Panc1 (cell line): ENCODE data around the gene FGD3.

Experiments
- POLR2AphosphoS5 ChIP-seq: IDR thresholded peaks from 2 replicates; pipeline ENCODE4 v1.6.1; 2012; ENCODE audit warnings: mild to moderate bottlenecking, low read depth, low read length, moderate library complexity
- TF ChIP-seq, protein P1 (sequence below): fragments of 450-650 bp; IDR thresholded peaks from 2 replicates; pipeline ENCODE4 v1.5.1; 2017; ENCODE audit warnings: mild to moderate bottlenecking

DNA sequence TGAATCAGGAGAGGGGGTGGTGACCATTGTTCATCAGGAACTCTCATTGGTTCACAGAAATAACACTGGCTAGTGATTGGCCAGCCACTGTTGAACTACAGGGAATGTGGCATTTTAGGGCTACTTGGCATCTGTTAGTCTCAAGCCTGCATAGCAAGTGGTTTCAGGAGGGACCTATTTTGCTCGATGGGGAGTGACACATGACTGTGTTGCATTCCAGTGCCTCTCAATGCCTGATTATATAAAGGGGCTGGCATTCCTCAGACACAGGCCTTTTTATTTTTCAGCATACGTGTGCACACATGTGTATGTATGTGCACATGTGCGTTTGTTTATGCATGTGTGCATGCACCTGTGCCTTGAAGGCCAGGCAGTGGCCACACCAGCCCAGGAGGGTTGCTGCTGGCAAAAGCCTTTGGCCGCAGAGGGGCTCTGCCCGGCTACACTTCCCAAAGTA lies 23.2 kb downstream of the FGD3 start:
- TF ChIP-seq, protein P1, sequence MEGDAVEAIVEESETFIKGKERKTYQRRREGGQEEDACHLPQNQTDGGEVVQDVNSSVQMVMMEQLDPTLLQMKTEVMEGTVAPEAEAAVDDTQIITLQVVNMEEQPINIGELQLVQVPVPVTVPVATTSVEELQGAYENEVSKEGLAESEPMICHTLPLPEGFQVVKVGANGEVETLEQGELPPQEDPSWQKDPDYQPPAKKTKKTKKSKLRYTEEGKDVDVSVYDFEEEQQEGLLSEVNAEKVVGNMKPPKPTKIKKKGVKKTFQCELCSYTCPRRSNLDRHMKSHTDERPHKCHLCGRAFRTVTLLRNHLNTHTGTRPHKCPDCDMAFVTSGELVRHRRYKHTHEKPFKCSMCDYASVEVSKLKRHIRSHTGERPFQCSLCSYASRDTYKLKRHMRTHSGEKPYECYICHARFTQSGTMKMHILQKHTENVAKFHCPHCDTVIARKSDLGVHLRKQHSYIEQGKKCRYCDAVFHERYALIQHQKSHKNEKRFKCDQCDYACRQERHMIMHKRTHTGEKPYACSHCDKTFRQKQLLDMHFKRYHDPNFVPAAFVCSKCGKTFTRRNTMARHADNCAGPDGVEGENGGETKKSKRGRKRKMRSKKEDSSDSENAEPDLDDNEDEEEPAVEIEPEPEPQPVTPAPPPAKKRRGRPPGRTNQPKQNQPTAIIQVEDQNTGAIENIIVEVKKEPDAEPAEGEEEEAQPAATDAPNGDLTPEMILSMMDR: no peak
- no peak for TF ChIP-seq POLR2AphosphoS5
